HG03575 (cell line): Measurements from ENCODE around the gene LEO1.

ENCODE experiments used
- ATAC-seq: cut with Tn5 transposase; IDR thresholded peaks from one replicate; pipeline ENCODE4 v1.9.1; 2021; ENCODE audit not compliant: unreplicated experiment, insufficient number of reproducible peaks, low FRiP score; ENCODE audit errors: extremely low read depth

Gene LEO1

GRCh38 chr15:51939216-51939615 is 32.4 kb downstream of the LEO1 start:
- ATAC-seq = no peak

DNA sequence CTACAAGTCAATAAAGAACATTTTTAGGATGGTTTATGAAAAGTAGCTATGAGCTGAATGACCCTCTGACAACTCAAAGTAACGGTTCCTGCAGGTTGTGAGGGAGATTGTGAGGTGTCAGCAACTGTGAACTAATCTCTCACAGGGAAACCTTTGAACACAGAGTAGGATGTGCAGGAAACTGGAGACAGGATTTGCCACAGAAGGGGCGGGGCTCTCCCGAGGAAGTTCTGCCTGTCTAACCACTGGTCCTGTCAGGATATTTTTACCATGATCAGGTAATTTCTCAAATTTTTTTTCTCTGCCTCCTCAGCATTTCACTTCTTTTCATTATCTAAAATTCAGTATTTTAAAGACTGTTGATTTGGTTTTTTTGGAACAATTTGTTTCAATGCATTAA is 33.3 kb downstream of the LEO1 start:
- ATAC-seq = no peak

DNA sequence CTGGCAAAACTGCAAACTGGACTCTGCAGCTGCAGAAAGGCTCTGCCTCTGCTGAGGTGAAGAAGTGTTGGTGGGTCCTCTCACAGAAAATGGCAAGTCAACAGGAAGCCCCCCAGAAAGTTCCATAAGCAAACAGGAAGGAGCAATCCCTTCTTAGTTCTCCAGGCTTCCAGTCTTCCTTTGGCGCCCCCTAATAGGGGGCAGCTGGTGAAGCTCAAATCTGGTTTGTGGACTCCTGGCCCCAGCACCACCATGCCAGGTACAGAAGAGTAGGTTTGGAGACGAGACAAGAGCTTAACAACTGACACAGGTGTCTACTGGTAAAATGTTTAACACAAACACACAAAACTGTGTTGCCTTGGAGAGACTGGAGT is 35.5 kb downstream of the LEO1 start:
- ATAC-seq = no peak

DNA sequence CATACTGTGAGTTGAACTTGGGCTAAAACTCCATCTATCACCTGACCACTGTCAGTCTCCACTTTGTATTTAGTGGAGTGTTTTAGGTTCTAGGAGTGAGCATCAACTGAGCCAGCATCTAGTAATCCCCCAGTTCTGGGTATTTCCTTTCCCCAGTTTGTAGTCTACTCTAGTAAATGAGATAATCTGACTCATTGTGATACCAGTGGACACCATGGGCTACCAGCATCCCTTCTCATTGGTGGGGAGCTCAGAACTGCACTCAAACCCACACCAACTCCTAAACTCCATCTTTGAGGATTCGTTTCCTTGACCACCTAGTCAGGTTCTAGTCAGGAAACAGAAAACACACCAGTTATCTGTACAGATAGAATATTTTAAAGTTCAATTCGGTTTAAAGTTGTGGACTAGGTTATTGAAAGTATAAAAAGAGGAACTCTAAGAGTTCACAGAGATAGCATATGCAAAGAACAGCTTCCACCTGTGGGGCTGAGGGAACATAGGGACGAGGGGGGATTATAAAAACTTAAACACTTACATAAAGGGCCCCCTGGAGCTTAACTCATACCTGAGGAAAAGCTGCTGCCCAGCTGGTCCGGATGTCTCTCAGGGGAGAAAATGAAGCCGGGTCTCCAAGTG is 36.0 kb downstream of the LEO1 start:
- ATAC-seq = peak; percentile 81

DNA sequence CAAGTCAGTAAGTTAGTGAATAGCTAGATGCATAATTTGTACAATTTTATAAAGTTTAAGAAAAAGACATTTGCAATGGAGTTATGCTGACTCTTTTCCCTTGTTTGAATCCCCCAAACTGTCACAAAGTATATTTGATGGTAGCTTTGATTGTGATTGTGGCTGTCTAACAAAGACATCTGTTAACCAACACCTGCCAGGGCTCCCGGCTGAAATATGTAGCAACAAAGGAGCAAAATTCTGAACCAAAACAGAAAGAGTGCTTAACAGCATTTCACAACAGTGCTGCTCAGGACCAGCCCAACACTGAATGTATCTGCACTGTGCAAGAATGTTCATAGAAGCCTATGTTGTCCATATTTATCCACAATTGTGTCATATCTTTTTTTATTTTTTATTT is 39.4 kb downstream of the LEO1 start:
- ATAC-seq = no peak

GRCh38 chr15:51931638-51932037 is 39.9 kb downstream of the LEO1 start:
- ATAC-seq = no peak

- no peak for ATAC-seq
Observed at GRCh38 chr15:51931016-51931415, 40.6 kb downstream of the LEO1 start.

DNA sequence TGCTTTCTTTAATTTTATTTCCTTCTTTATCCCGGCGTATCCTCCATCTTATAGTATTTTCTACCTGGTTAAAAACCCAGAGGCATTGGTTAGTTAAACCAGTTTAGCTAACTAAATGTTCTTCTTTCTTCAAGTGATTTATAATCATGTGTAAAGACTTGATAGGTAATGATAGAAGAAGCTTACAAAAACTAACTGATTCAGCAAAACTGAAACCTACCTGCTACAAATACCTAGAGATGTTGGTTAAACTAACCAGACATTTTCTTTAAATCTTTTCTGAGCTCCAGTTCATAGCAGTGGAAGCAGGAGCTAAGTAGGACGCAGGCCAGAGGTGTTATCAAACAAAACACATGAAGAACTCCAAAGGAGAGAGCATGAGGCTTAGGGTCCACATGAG is 44.8 kb downstream of the LEO1 start:
- ATAC-seq = no peak

DNA sequence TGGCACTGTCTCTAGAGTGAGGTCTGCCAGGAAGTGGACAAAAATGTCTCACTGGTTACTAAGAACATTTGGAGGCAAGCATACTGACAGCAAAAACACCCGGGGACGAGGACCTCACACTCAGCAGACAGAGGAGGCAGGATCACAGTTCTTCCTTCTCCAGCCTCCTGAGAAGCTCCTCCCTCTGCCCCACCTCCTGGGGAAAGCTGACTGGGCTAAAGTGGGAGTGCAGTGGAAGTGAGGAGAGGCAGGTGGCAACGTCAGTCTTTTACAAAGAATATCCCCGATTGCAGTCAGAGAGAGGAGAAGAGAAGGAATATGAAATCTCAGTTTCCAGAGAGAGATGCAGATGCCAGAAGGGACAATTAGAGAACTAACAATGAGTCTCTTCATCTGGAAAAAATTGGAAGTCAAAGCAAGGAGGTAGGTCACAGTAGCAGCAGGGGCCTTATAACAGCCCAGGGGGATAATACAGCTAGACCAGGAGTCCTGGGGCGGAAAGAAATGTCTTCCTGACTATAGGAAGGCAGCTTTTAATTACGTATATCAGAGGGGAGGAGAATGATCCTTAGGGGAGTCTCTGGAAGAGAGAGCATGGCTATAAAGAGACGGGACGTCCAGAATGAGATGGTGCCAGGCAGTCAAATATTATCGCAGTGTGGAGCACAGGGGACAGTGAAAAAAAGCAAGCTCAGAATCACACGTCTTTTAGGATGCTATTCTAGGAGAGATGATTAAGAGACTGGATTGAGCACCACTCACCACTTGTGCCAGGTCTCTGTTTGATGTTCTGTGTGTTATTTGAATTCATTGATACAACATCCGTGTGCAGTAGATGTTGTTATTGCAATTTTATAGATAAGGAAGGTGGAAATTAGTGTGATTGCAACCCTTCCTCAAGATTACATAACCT is 47.2 kb downstream of the LEO1 start:
- no peak for ATAC-seq

GRCh38 chr15:51917493-51917892 is 54.1 kb downstream of the LEO1 start:
- no peak for ATAC-seq

DNA sequence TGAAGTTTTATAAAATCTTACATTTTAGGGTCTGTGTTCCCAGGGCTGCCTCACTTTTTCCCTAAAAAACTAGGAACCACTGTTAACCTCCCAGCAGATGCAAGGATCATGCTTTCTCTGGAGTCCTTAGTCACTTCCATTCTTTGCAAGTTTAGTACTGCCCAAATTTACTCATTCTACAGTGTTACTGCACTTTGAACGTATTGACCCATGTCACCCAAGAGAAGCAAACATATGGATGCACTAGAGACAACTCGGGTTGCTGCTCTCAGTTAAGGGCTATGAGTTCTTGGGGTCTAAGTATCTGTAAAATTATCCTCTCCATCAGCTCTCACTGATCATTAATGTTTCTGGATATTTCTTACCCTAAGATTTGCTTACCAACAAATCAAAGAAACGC is 59.0 kb downstream of the LEO1 start:
- ATAC-seq = no peak

- no peak for ATAC-seq
Observed at GRCh38 chr15:51909584-51909983, 62.0 kb downstream of the LEO1 start.

DNA sequence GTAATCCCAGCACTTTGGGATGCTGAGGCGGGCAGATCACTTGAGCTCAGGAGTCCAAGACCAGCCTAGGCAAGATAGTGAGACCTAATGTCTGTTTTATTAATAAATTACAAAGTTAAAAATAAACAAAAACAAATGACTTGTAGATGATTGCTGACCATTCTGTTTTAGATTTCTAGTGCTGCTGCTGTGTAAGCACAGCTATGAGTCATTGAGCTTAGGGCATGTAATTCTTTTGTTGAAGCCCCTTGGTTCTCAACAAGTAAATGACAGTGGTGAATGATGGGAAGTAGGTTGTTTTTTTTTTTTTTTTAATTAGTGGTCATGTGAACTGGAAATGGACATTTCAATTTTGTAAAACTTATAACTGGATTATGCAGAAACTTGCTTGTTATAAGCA is 63.3 kb downstream of the LEO1 start:
- ATAC-seq = no peak

GRCh38 chr15:51907136-51907862 is 64.3 kb downstream of the LEO1 start:
- ATAC-seq = no peak

DNA sequence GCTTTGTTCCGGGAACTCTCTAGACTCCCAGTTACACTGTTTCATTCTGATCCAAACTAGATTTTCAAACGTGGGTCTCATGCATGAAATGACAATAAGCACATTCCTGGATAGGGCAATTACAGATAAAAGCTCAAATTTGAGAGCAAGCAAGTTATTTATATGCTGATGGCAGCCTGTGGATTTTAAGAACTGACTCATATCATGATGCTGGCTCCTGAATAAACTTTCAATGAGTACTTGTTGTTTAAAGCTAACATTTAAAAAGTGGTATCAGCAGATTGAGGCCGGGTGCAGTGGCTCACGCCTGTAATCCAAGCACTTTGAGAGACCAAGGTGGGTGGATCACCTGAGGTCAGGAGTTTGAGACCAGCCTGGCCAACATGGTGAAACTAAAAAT is 66.6 kb downstream of the LEO1 start:
- no peak for ATAC-seq

DNA sequence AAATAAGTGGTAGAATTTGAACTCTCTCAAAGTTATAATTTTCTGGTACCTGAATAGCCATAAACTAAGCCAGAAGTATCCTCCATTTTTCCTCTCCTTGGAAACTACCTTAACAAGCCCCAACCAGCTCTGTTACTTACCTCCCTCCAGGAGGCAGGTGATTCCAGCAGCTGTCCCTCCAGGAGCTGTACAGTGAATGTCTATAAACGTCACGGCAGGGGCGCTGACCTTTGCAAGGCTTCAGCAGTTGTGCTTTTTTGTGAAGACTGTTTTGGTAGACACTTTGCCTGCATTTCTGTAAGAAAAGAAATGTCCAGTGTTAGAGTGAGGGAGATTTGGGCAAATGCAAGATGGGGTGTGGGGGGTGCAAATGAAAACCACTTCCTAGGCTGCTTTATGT is 67.2 kb downstream of the LEO1 start:
- ATAC-seq = no peak

- ATAC-seq = no peak
Observed at GRCh38 chr15:51889486-51889885, 82.1 kb downstream of the LEO1 start.

DNA sequence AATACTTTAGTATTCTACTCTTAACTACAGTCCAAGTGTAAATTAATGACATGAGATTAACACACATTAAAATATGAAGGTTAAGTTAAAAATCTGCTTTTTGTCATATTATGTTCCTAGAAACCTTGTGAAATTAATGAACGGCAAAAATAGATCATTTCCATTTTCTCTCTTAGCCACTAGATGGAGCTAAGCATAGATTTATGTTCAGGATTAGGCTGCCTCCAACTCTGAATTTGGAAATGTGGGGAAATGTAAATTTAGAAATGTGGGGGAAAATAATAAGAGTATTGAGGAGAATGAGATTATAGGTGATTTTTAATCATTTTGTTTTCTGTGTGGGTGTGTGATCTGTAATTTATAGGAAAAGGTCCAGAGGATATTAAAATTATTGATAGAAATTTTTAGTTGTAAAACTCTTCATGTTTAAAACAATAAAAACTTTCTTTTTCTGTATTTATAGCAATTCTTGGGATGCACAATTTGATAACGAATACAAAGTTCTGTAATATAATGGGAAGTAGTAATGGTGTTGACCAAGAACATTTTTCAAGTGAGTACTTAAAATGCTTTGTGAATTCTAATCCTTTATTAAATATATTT is 82.9 kb downstream of the LEO1 start:
- ATAC-seq = no peak
